Brain microvascular endothelial cell (primary cell): ENCODE measurements around the gene RAX2.

Experiments
- DNase-seq: peaks from one replicate; pipeline ENCODE4 v3.0.0-alpha.2; 2020
- H3K27ac ChIP-seq: fragments of 250-450 bp; sonication (Bioruptor Pico); 2 replicates; pipeline ENCODE4 v1.5.1; 2020; ENCODE audit warnings: mild to moderate bottlenecking, moderate library complexity
- H3K27me3 ChIP-seq: fragments of 250-450 bp; sonication (Bioruptor Pico); replicated peaks from 2 replicates; pipeline ENCODE4 v1.5.1; 2020; ENCODE audit warnings: mild to moderate bottlenecking
- H3K36me3 ChIP-seq: fragments of 250-450 bp; sonication (Bioruptor Pico); replicated peaks from 2 replicates; pipeline ENCODE4 v1.5.1; 2020; ENCODE audit warnings: mild to moderate bottlenecking
- H3K4me3 ChIP-seq: 2 replicates; pipeline ENCODE4 v1.5.1; 2011; ENCODE audit warnings: low read depth, mild to moderate bottlenecking, control low read depth, low read length, moderate library complexity
- in situ Hi-C: cut with HindIII; loops from 2 replicates; pipeline ENCODE4 v1.10.0; 2017; ENCODE audit warnings: low sequenced_read_pairs, low pct_ligation_motif_present
- TF ChIP-seq, protein P1 (sequence below): IDR thresholded peaks from 2 replicates; pipeline ENCODE4 v1.5.1; 2011; ENCODE audit warnings: low read depth, mild to moderate bottlenecking, moderate library complexity, low read length, control low read depth, inconsistent platforms; ENCODE audit errors: missing control alignments

RAX2 gene

DNA sequence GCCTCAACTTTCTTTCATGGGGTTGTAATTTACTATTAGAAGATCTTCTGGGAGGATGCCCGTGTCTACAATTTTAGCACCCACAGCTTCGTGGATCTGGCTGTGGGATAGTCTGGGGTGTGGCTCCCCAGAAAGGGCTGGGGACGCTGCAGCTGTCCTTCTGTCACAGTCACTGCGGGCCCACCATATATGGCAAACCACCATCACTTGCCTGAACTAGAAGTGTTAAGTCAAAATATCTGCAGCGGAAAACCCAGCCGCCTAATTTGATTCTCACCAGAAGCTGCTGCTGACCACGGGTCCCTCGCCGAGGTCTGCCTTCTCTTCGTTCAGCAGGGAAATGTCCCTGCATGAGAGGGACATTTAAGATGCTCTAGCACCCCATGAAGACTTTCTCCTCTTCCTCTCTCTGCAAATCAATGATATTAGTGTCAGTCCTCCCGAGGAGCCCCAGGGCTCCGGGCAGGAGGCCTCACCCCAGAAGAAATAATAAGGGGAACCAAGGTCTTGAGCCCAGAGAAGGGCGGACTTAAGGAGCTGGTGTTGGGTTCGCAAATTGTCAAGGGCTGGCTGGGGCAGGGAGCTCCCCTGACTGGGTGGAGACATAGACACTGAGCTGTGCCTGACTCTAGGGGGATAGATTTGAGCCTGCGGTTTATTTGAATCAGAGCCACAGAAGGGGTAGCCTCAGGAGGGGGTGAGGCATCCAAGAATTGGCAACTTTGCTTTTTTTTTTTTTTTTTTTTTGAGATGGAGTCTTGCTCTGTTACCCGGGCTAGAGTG is 17.2 kb upstream of the RAX2 start:
- no peak for DNase-seq
- Histone ChIP-seq H3K36me3 (no peaks in the 10 kb centered on the region), H3K27me3 (peaks cover 15% of the 10 kb centered on the region), H3K4me3 (no peak overlapping the region), H3K27ac (no peak overlapping the region)
- TF ChIP-seq, protein P1, sequence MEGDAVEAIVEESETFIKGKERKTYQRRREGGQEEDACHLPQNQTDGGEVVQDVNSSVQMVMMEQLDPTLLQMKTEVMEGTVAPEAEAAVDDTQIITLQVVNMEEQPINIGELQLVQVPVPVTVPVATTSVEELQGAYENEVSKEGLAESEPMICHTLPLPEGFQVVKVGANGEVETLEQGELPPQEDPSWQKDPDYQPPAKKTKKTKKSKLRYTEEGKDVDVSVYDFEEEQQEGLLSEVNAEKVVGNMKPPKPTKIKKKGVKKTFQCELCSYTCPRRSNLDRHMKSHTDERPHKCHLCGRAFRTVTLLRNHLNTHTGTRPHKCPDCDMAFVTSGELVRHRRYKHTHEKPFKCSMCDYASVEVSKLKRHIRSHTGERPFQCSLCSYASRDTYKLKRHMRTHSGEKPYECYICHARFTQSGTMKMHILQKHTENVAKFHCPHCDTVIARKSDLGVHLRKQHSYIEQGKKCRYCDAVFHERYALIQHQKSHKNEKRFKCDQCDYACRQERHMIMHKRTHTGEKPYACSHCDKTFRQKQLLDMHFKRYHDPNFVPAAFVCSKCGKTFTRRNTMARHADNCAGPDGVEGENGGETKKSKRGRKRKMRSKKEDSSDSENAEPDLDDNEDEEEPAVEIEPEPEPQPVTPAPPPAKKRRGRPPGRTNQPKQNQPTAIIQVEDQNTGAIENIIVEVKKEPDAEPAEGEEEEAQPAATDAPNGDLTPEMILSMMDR, result no peak
- in situ Hi-C loops, result no loop called here

DNA sequence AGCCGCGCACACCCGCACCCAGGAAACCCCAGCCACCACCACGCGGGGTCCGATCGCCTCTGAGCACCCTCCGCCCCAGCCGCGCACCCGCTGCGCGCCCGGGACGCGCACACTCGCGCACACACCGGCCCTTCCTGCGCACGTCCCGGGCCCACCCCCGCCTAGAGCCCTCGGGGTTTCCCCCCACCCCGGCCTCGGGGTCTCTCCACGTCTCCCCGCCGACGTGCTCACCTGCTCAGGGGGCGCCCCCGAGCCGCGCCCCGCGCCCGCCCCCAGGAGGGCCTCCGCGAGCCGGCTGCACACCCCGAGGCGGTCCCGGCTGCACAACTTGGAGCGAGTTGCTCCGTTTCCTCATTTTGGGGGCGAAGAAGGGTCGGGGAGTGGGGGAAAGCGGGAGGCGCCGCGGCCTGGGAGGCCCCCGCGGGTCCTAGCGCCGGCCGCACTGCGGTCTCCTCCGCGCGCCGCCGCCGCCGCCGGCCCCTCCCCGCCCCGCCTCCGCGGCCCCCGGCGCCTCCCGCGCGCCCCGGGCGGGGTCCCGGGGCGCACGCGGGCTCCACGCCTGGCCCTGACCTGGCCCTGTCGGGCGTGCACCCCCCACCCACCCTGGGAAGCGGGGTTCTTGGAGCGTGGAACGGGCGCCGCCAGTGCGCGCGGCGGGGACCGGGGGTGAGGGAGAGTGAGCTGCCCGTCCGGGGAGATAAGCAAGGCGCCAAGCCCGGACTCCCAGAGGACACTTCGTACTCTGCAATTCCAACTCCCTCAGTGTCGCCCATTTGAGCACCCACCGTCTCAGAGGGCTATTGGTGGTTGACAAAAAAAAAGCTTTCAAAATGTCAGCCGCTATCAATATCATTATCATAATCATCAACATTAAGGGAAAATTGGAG is 14.2 kb upstream of the RAX2 start, which contains the start of gene MATK:
Gene MATK, minus strand, starts transcription at position 444 of the 887 bp plus-strand sequence. CDS start 1,246 bp downstream, outside the sequence.
- Histone ChIP-seq H3K36me3 (no peaks in the 10 kb centered on the region), H3K27ac (no peak within 1 kb of the TSS), H3K4me3 (no peak within 1 kb of the TSS), H3K27me3 (peaks cover 15% of the 10 kb centered on the region)
- TF ChIP-seq, protein P1, result no peak
- DNase-seq, result no peak
- in situ Hi-C loops, result no loop called here

DNA sequence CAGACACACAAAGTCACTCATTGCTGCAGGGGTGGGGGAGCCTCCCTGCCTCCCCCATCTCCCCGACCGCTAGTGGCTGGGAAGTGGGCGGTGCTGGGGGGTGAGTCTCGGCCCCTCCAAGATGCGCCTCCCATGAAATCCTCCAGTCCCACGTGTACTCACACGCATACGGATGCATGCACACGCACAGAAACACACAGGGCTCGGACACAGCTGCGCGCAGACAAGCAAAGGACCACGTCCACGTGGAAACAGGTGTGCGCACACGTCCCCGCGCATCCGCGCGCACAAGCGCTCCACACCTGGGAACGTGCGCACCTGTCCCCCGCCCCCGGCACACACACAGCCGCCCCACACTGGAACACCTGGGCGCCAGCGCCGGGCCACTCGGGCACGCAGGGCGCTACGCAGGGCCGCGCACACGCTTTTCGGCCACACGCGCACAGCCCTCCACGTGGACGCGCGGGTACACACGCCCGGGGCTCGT is 13.5 kb upstream of the RAX2 start:
- peaks cover 15% of the 10 kb centered on the region for H3K27me3 ChIP-seq
- H3K27ac ChIP-seq, result no peak overlapping the region
- no peaks in the 10 kb centered on the region for H3K36me3 ChIP-seq
- in situ Hi-C loops, result no loop called here
- no peak for DNase-seq
- no peak overlapping the region for H3K4me3 ChIP-seq
- TF ChIP-seq, protein P1, result no peak

DNA sequence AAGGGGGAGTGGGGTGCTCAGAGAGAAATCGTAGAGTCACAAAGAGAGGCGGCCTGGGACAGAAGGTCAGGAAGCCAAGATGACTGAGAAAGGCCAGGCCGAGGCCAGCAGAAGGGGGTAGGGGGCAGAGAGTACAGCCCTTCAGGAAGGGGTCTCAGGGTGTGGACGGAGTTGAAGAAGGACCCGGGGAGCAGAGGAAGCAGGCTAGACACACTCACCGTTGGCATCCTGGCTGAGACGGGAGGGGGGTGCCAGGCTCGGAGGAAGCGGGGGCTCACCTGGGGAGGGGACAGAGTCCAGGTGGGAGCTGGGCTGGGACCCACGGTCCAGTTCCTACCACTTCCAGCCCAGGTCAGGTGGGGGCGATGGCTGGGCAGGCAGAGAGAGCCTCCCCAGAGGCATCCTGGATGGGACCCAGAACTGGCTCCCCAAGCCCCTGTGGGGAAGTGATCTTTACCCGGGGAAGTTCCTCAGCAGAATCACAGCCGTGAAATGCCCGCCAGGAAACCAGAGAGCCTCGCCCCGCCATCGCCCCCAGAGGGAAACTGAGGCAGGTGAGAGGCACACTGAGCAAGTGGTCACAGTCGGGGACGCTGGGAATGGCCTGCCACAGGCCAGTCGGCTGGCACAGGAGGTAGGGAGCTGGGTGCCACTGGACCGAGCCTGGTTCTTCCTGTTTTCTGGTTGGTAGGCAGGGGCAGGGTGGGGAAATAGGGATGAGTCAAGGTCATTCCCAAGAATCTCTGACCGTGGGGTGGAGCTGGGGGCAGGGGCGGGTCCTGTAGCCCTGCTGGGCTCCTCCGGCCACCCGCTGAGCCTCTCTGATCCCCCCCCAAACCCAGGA is 12.8 kb upstream of the RAX2 start:
- H3K27ac ChIP-seq, result no peak overlapping the region
- in situ Hi-C loops, result no loop called here
- H3K27me3 ChIP-seq, result peaks cover 15% of the 10 kb centered on the region
- no peaks in the 10 kb centered on the region for H3K36me3 ChIP-seq
- TF ChIP-seq, protein P1, result no peak
- H3K4me3 ChIP-seq, result no peak overlapping the region
- no peak for DNase-seq

DNA sequence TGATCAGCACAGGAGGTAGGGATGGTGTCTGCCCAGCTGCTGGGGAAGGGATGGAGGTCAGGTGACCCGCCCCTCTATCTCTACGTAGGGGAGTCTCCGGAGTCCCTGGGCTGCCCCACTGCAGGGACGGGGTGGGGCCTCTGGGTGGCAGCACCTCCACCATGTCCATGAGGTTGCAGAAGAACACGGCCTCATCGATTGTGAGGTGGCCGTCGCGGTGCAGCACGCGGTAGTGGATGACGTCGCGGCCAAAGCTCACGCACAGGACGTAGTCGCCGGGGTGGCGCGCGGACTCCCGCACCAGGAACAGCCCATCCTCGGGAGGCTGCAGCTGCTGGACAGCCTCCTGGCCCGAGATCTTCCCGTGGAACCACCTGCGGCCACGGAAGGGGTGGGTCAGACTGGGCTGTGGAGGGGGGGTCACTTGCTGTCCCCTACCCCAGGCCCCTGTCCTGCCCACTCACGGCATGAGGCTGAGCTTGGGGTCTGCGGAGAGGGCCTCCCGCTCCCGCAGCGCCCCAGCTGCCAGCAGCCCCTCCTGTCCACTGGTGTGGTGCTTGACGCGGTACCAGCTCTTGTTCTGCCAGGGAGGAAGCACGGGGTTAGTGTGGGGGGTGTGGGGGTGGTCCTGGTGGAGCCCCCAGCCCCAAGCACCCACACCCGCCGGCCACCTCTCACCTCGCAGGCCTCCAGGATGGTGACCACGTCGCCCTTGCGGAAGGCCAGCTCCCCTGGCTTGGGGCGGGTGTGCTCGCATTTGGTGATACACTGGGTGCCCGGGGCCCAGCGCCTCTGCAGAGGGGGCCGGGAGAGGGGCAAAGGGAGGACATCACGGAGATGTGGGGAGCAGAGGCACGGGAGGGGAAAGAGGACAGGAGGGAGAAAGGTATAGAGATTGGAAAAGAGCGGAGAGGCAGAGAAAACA is 11.9 kb upstream of the RAX2 start:
- DNase-seq, result no peak
- Histone ChIP-seq H3K4me3 (no peak overlapping the region), H3K27me3 (peaks cover 15% of the 10 kb centered on the region)

More for the DNA sequence above, 11.9 kb upstream of the RAX2 start:
- in situ Hi-C loops, result no loop called here
- TF ChIP-seq, protein P1, result peak; percentile 39
- no peaks in the 10 kb centered on the region for H3K36me3 ChIP-seq
- H3K27ac ChIP-seq, result no peak overlapping the region
